Skeletal muscle satellite cell (primary cell): ENCODE data around the gene PSMG4.

Experiments
- H3K27me3 ChIP-seq: 2 replicates; pipeline ENCODE4 v1.7.0; 2013; ENCODE audit warnings: low read length; ENCODE audit not compliant: control insufficient read depth, insufficient read depth
- H3K36me3 ChIP-seq: 2 replicates; pipeline ENCODE4 v1.7.0; 2013; ENCODE audit warnings: mild to moderate bottlenecking, control low read depth, low read length; ENCODE audit not compliant: insufficient read depth
- H3K4me1 ChIP-seq: 2 replicates; pipeline ENCODE4 v1.7.0; 2013; ENCODE audit warnings: low read length; ENCODE audit not compliant: control insufficient read depth, insufficient read depth
- H3K4me2 ChIP-seq: 2 replicates; pipeline ENCODE4 v1.7.0; 2013; ENCODE audit warnings: mild to moderate bottlenecking, low read length
- H3K4me3 ChIP-seq: 2 replicates; pipeline ENCODE4 v1.7.0; 2013; ENCODE audit warnings: low read length
- H3K9ac ChIP-seq: 2 replicates; pipeline ENCODE4 v1.7.0; 2013; ENCODE audit warnings: mild to moderate bottlenecking, low read depth, low read length, moderate library complexity
- H3K9me3 ChIP-seq: replicated peaks from 2 replicates; pipeline ENCODE4 v1.7.0; 2013; ENCODE audit warnings: mild to moderate bottlenecking, control low read depth, low read length

Gene PSMG4

DNA sequence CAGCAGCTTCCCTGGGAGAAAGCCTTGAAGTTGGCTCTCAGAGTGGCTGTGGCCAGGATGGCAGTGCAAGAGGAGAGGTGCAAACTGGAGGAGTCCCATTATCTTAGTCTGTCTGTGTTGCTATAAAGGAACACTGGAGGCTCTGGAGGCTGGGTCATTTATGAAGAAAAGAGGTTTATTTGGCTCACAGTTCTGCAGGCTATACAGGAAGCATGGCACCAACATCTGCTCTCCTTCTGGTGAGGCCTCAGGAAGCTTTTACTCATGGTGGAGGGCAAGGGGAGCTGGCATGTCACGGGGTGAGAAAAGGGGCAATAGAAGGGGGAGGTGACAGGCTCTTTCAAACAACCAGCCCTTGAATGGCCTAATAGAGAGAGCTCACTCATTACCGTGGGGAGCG lies 47.1 kb downstream of the PSMG4 start:
- no peak overlapping the region for H3K4me3 ChIP-seq
- H3K36me3 ChIP-seq: no peaks in the 10 kb centered on the region
- H3K9me3 ChIP-seq: no peaks in the 10 kb centered on the region
- no peaks in the 10 kb centered on the region for H3K4me1 ChIP-seq
- H3K27me3 ChIP-seq: peaks cover 25% of the 10 kb centered on the region
- H3K9ac ChIP-seq: no peak overlapping the region
- H3K4me2 ChIP-seq: no peak overlapping the region

- H3K4me3 ChIP-seq: no peak overlapping the region
- H3K36me3 ChIP-seq: no peaks in the 10 kb centered on the region
- no peak overlapping the region for H3K4me2 ChIP-seq
- H3K4me1 ChIP-seq: no peaks in the 10 kb centered on the region
- no peaks in the 10 kb centered on the region for H3K9me3 ChIP-seq
- H3K9ac ChIP-seq: no peak overlapping the region
- peaks cover 29% of the 10 kb centered on the region for H3K27me3 ChIP-seq
Measured at GRCh38 chr6:3306848-3307247, 48.1 kb downstream of the PSMG4 start.

DNA sequence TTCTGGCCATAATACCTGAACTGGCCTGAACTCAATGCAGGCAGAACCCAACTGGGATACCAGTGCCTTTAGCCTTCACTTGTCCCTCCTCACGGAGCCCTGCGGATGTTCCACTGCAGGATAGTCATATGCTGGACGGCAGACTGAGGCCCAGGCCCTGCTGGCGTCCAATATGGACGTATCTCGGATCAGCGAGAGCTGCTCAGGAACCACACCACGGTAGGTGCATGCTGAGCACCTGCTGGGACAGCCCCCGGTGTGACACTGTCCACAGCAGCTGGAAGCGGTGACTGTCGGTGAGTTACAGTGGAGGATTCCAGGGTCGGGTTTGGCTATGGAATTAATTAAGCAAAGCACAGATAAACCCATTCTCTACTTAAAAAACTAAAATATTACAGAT lies 48.7 kb downstream of the PSMG4 start:
- no peak overlapping the region for H3K9ac ChIP-seq
- no peak overlapping the region for H3K4me3 ChIP-seq
- H3K36me3 ChIP-seq: no peaks in the 10 kb centered on the region
- no peak overlapping the region for H3K4me2 ChIP-seq
- peaks cover 31% of the 10 kb centered on the region for H3K27me3 ChIP-seq
- H3K9me3 ChIP-seq: no peaks in the 10 kb centered on the region
- no peaks in the 10 kb centered on the region for H3K4me1 ChIP-seq

- H3K27me3 ChIP-seq: peaks cover 35% of the 10 kb centered on the region
- H3K4me1 ChIP-seq: no peaks in the 10 kb centered on the region
- no peaks in the 10 kb centered on the region for H3K9me3 ChIP-seq
- no peak overlapping the region for H3K4me3 ChIP-seq
- no peak overlapping the region for H3K4me2 ChIP-seq
- no peaks in the 10 kb centered on the region for H3K36me3 ChIP-seq
- no peak overlapping the region for H3K9ac ChIP-seq
Measured at GRCh38 chr6:3308106-3308505, 49.4 kb downstream of the PSMG4 start.

GRCh38 chr6:3309391-3310050 lies 50.8 kb downstream of the PSMG4 start:
- Histone ChIP-seq H3K4me2 (no peak overlapping the region), H3K9ac (no peak overlapping the region)

GRCh38 chr6:3310051-3310448 lies 51.3 kb downstream of the PSMG4 start:
- Histone ChIP-seq H3K4me1 (no peaks in the 10 kb centered on the region), H3K4me3 (no peak overlapping the region), H3K36me3 (no peaks in the 10 kb centered on the region), H3K4me2 (no peak overlapping the region), H3K9ac (no peak overlapping the region), H3K27me3 (peaks cover 38% of the 10 kb centered on the region), H3K9me3 (no peaks in the 10 kb centered on the region)

More at GRCh38 chr6:3309391-3310050, 50.8 kb downstream of the PSMG4 start:
- H3K36me3 ChIP-seq: no peaks in the 10 kb centered on the region
- H3K9me3 ChIP-seq: no peaks in the 10 kb centered on the region
- peaks cover 35% of the 10 kb centered on the region for H3K27me3 ChIP-seq
- H3K4me1 ChIP-seq: no peaks in the 10 kb centered on the region
- no peak overlapping the region for H3K4me3 ChIP-seq

DNA sequence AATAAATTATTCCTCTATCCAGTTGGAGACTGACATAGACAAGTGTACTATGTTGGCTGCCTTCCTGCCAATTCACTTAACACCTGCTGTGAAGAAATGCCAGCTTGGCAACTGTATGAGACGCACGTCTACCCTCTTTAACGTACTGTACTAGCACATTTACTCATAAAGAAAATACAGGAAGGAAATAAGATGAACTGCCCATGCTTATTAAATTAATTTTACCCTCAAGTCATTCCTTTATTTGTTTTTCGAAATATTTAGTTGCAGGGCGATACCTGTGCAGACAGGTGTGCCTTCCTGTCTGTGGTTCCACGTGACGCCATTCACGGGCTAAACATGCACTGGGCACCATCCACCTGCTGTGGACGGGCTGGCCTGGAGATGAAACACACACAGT lies 52.0 kb downstream of the PSMG4 start:
- Histone ChIP-seq H3K4me2 (no peak overlapping the region), H3K27me3 (peaks cover 43% of the 10 kb centered on the region), H3K4me3 (no peak overlapping the region), H3K9ac (no peak overlapping the region), H3K36me3 (no peaks in the 10 kb centered on the region), H3K4me1 (no peaks in the 10 kb centered on the region), H3K9me3 (no peaks in the 10 kb centered on the region)

GRCh38 chr6:3311826-3312225 lies 53.1 kb downstream of the PSMG4 start:
- no peak overlapping the region for H3K9ac ChIP-seq
- H3K4me2 ChIP-seq: no peak overlapping the region
- H3K4me3 ChIP-seq: no peak overlapping the region
- peaks cover 41% of the 10 kb centered on the region for H3K27me3 ChIP-seq
- H3K36me3 ChIP-seq: no peaks in the 10 kb centered on the region
- H3K4me1 ChIP-seq: no peaks in the 10 kb centered on the region
- no peaks in the 10 kb centered on the region for H3K9me3 ChIP-seq

DNA sequence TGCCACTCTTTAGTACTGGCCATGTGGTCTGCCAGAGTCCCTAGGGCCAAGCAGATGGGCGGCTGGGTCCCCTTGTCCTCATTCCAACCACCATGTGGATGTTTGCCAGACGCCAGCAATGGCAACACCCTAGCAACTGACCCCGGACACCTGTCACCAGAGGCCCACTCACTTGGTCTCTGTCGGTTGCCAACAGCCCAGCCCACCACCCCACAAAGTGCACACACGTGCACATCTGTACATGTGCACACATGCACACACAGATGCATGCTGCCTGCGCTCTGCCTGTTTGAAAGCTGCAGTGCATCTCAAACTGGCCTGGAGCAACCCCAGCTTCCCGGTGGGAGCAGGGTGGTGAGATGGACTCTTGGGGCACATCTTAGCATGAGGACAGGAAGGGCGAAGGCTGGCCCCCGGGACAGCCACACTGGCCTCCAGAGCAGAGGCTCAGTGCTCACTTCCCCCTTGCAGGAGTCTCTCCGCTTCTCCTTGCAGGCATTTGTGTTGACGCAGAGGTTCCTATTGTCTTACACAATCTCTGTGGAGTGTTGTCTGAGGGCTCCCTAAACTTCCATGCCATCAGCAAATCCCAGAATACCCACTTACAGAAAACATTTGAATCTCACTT lies 54.0 kb downstream of the PSMG4 start:
- Histone ChIP-seq H3K4me3 (no peak overlapping the region), H3K9me3 (no peaks in the 10 kb centered on the region), H3K4me2 (no peak overlapping the region), H3K36me3 (no peaks in the 10 kb centered on the region), H3K9ac (no peak overlapping the region), H3K27me3 (peaks cover 40% of the 10 kb centered on the region), H3K4me1 (no peaks in the 10 kb centered on the region)

- H3K4me2 ChIP-seq: no peak overlapping the region
- H3K4me3 ChIP-seq: no peak overlapping the region
- H3K9ac ChIP-seq: no peak overlapping the region
- no peaks in the 10 kb centered on the region for H3K36me3 ChIP-seq
- peaks cover 47% of the 10 kb centered on the region for H3K27me3 ChIP-seq
- no peaks in the 10 kb centered on the region for H3K9me3 ChIP-seq
- no peaks in the 10 kb centered on the region for H3K4me1 ChIP-seq
Measured at GRCh38 chr6:3314176-3314575, 55.4 kb downstream of the PSMG4 start.

DNA sequence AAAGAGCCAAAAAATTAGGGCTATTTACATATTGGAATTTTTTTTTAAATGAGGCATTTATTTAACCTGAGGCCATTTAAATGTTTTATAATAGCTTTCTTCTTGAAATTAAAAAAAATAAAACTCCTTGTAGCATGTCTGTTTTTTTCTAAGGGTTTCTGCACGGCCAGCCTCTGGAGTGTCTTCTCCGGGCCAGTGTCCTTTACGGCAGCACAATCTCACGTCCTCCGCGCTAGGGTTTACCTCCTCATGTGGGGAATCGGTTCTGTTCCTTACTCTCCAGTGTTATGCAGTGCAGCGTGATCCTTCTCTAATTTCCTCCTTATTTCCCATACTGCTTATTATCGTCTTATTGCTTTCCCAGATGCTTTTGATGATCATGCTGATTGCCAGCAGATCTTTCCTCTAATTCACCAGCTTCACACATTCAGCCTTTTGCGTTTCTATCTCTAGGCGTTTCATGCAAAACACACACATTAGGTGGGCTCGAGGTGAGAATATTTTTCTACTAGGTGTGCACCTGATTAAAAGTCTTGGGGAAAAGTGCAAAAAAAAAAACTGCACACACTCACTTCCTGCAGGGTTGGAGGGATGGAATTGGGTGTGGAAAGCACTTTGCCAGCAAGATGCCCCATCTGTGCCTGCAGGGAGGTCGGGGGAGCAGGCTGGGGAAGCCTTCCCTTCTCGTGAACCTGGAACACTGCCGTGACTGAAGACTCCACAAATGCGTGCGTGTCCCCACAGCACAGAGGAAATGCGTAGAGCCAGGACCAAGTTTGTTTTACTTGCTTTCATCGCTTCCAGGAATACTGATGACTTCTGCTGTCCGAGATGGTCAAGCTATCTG lies 56.1 kb downstream of the PSMG4 start:
- Histone ChIP-seq H3K36me3 (no peaks in the 10 kb centered on the region), H3K4me1 (no peaks in the 10 kb centered on the region), H3K9me3 (no peaks in the 10 kb centered on the region), H3K9ac (no peak overlapping the region), H3K4me2 (no peak overlapping the region), H3K27me3 (peaks cover 48% of the 10 kb centered on the region), H3K4me3 (no peak overlapping the region)
